GM19438 (cell line): ENCODE measurements around the gene CCR6.

Source experiments
- ATAC-seq: cut with Tn5 transposase; IDR thresholded peaks from one replicate; pipeline ENCODE4 v1.9.1; 2021; ENCODE audit warnings: low read depth; ENCODE audit not compliant: unreplicated experiment

The CCR6 gene

GRCh38 chr6:167140589-167141474 is 17.9 kb downstream of the CCR6 start:
- ATAC-seq = no peak

GRCh38 chr6:167141667-167142432 is 19.0 kb downstream of the CCR6 start:
- peak; percentile 68 for ATAC-seq

- no peak for ATAC-seq
Observed at GRCh38 chr6:167142433-167142761, 19.5 kb downstream of the CCR6 start.

GRCh38 chr6:167143041-167143440 is 20.1 kb downstream of the CCR6 start:
- no peak for ATAC-seq

GRCh38 chr6:167145461-167145860 is 22.6 kb downstream of the CCR6 start:
- no peak for ATAC-seq

- no peak for ATAC-seq
Observed at GRCh38 chr6:167146135-167146534, 23.2 kb downstream of the CCR6 start.

GRCh38 chr6:167146977-167147376 is 24.1 kb downstream of the CCR6 start:
- ATAC-seq = no peak

- no peak for ATAC-seq
Observed at GRCh38 chr6:167148021-167148420, 25.1 kb downstream of the CCR6 start.

- ATAC-seq = no peak
Observed at GRCh38 chr6:167148997-167149396, 26.1 kb downstream of the CCR6 start.

GRCh38 chr6:167150941-167151549 is 28.1 kb downstream of the CCR6 start:
- peak; percentile 50 for ATAC-seq

GRCh38 chr6:167151648-167152047 is 28.8 kb downstream of the CCR6 start:
- ATAC-seq = peak; percentile 6

GRCh38 chr6:167152862-167153261 is 30.0 kb downstream of the CCR6 start:
- ATAC-seq = peak; percentile 48

GRCh38 chr6:167153521-167153959 is 30.6 kb downstream of the CCR6 start:
- ATAC-seq = peak; percentile 54

- ATAC-seq = no peak
Observed at GRCh38 chr6:167154291-167154690, 31.4 kb downstream of the CCR6 start.

- ATAC-seq = no peak
Observed at GRCh38 chr6:167154895-167155294, 32.0 kb downstream of the CCR6 start.

- ATAC-seq = no peak
Observed at GRCh38 chr6:167157414-167157813, 34.5 kb downstream of the CCR6 start.

- ATAC-seq = no peak
Observed at GRCh38 chr6:167157863-167158262, 35.0 kb downstream of the CCR6 start, which contains the start of gene GPR31. Gene GPR31 (minus strand): TSS chr6:167157980. CDS start chr6:167157831, 149 bp downstream.

GRCh38 chr6:167161851-167162467 is 39.1 kb downstream of the CCR6 start:
- no peak for ATAC-seq

- no peak for ATAC-seq
Observed at GRCh38 chr6:167162591-167162990, 39.7 kb downstream of the CCR6 start.

- ATAC-seq = no peak
Observed at GRCh38 chr6:167163476-167164011, 40.6 kb downstream of the CCR6 start.
